H9 (cell line): Measurements from ENCODE around the gene OR10V1. TPM values are rescaled to one million over a fixed set of nuclear protein-coding genes. Genes with fewer than 3 reads are reported as not detected.

ENCODE experiments used
- DNase-seq: peaks from one replicate; pipeline ENCODE4 v3.0.0-alpha.2; 2017
- H2AFZ ChIP-seq: one replicate; pipeline ENCODE4 v1.6.1; 2013; ENCODE audit warnings: mild to moderate bottlenecking, low read length, control low read depth, moderate library complexity
- H2AK5ac ChIP-seq: 2 replicates; pipeline ENCODE4 v1.6.1; 2013; ENCODE audit warnings: low read length, control low read depth, mixed read lengths; ENCODE audit not compliant: insufficient read length
- H2BK120ac ChIP-seq: one replicate; pipeline ENCODE4 v1.6.1; 2013; ENCODE audit warnings: low read depth, mild to moderate bottlenecking, low read length, control low read depth, inconsistent platforms; ENCODE audit not compliant: poor library complexity, severe bottlenecking
- H2BK12ac ChIP-seq: 2 replicates; pipeline ENCODE4 v1.6.1; 2013; ENCODE audit warnings: low read length, control low read depth, mixed read lengths, low read depth; ENCODE audit not compliant: insufficient read length
- H2BK15ac ChIP-seq: 2 replicates; pipeline ENCODE4 v1.6.1; 2013; ENCODE audit warnings: low read depth, low read length, control low read depth
- H2BK20ac ChIP-seq: one replicate; pipeline ENCODE4 v1.6.1; 2013; ENCODE audit warnings: low read depth, mild to moderate bottlenecking, low read length, control low read depth, inconsistent platforms; ENCODE audit not compliant: poor library complexity, severe bottlenecking
- H2BK5ac ChIP-seq: 2 replicates; pipeline ENCODE4 v1.6.1; 2013; ENCODE audit warnings: low read length, control low read depth, mixed read lengths; ENCODE audit not compliant: insufficient read length
- H3K14ac ChIP-seq: 2 replicates; pipeline ENCODE4 v1.6.1; 2013; ENCODE audit warnings: low read length, control low read depth; ENCODE audit not compliant: insufficient read depth
- H3K18ac ChIP-seq: 2 replicates; pipeline ENCODE4 v1.6.1; 2013; ENCODE audit warnings: low read depth, mild to moderate bottlenecking, mixed read lengths, low read length, control low read depth; ENCODE audit not compliant: insufficient read length
- H3K23ac ChIP-seq: 2 replicates; pipeline ENCODE4 v1.6.1; 2013; ENCODE audit warnings: low read length, control low read depth, mixed read lengths, low read depth; ENCODE audit not compliant: insufficient read length
- H3K23me2 ChIP-seq: 2 replicates; pipeline ENCODE4 v1.6.1; 2013; ENCODE audit warnings: low read depth, mild to moderate bottlenecking, mixed read lengths, low read length, control low read depth; ENCODE audit not compliant: insufficient read length, poor library complexity, severe bottlenecking
- H3K27ac ChIP-seq: 2 replicates; pipeline ENCODE4 v1.5.1; 2013; ENCODE audit warnings: low read length, control low read depth, mixed read lengths, low read depth; ENCODE audit not compliant: insufficient read length
- H3K27me3 ChIP-seq: 2 replicates; pipeline ENCODE4 v1.6.1; 2013; ENCODE audit warnings: low read length, control low read depth, inconsistent platforms; ENCODE audit not compliant: insufficient read depth
- H3K4ac ChIP-seq: 2 replicates; pipeline ENCODE4 v1.6.1; 2013; ENCODE audit warnings: low read depth, mild to moderate bottlenecking, control low read depth, inconsistent platforms, low read length, moderate library complexity
- H3K4me1 ChIP-seq: 2 replicates; pipeline ENCODE4 v1.6.1; 2013; ENCODE audit warnings: low read length, control low read depth, inconsistent platforms; ENCODE audit not compliant: insufficient read depth
- H3K4me2 ChIP-seq: 2 replicates; pipeline ENCODE4 v1.6.1; 2013; ENCODE audit warnings: low read length, control low read depth, mixed read lengths; ENCODE audit not compliant: insufficient read length, insufficient read depth
- H3K56ac ChIP-seq: 2 replicates; pipeline ENCODE4 v1.6.1; 2013; ENCODE audit warnings: low read depth, mild to moderate bottlenecking, mixed read lengths, low read length, control low read depth; ENCODE audit not compliant: insufficient read length
- H3K79me1 ChIP-seq: 2 replicates; pipeline ENCODE4 v1.6.1; 2013; ENCODE audit warnings: low read depth, mild to moderate bottlenecking, moderate library complexity, low read length, control low read depth, inconsistent platforms; ENCODE audit not compliant: insufficient read depth, poor library complexity, severe bottlenecking
- H3K79me2 ChIP-seq: 2 replicates; pipeline ENCODE4 v1.6.1; 2013; ENCODE audit warnings: low read length, control low read depth, inconsistent platforms; ENCODE audit not compliant: insufficient read depth
- H3K9ac ChIP-seq: 2 replicates; pipeline ENCODE4 v1.6.1; 2013; ENCODE audit warnings: low read length, control low read depth, mixed read lengths; ENCODE audit not compliant: insufficient read length; ENCODE audit errors: extremely low read depth
- H3K9me3 ChIP-seq: one replicate; pipeline ENCODE4 v1.6.1; 2013; ENCODE audit warnings: low read depth, low read length, inconsistent platforms; ENCODE audit not compliant: control insufficient read depth
- H3T11ph ChIP-seq: one replicate; pipeline ENCODE4 v1.6.1; 2013; ENCODE audit warnings: mild to moderate bottlenecking, low read length, control low read depth, inconsistent platforms
- H4K20me1 ChIP-seq: one replicate; pipeline ENCODE4 v1.6.1; 2013; ENCODE audit not compliant: control insufficient read depth, insufficient read length, insufficient read depth
- H4K5ac ChIP-seq: 2 replicates; pipeline ENCODE4 v1.6.1; 2013; ENCODE audit warnings: low read depth, mild to moderate bottlenecking, mixed read lengths, low read length, control low read depth; ENCODE audit not compliant: insufficient read length
- H4K8ac ChIP-seq: replicated peaks from 2 replicates; pipeline ENCODE4 v1.6.1; 2013; ENCODE audit warnings: low read length, control low read depth, mixed read lengths, low read depth; ENCODE audit not compliant: insufficient read length
- H4K91ac ChIP-seq: 2 replicates; pipeline ENCODE4 v1.6.1; 2013; ENCODE audit warnings: low read depth, mild to moderate bottlenecking, moderate library complexity, mixed read lengths, low read length, control low read depth; ENCODE audit not compliant: insufficient read length
- H3K27ac Mint-ChIP-seq, 3 experiments: 2 replicates in 2 of 3; 3 replicates in 1 of 3; pipeline ENCODE4 v1.8.0; 2020 to 2021; ENCODE audit warnings: mixed read lengths in 3 of 3, mild to moderate bottlenecking in 1 of 3, moderate library complexity in 1 of 3
- H3K27me3 Mint-ChIP-seq: 2 replicates; pipeline ENCODE4 v1.8.0; 2021; ENCODE audit warnings: low read depth, mild to moderate bottlenecking, moderate library complexity, mixed read lengths
- H3K36me3 Mint-ChIP-seq, 3 experiments: 2 replicates in 2 of 3; 3 replicates in 1 of 3; pipeline ENCODE4 v1.8.0; 2020 to 2021; ENCODE audit warnings: low read depth in 3 of 3, mixed read lengths in 3 of 3; ENCODE audit not compliant: insufficient read depth in 1 of 3
- H3K4me1 Mint-ChIP-seq, 2 experiments: 2 replicates each; pipeline ENCODE4 v1.8.0; 2020; ENCODE audit warnings: mixed read lengths in 2 of 2
- H3K4me3 Mint-ChIP-seq, 2 experiments: 2 replicates in 1 of 2; 3 replicates in 1 of 2; pipeline ENCODE4 v1.8.0; 2020 to 2021; ENCODE audit warnings: mild to moderate bottlenecking in 2 of 2, mixed read lengths in 2 of 2, moderate library complexity in 1 of 2
- H3K9me3 Mint-ChIP-seq, 2 experiments: 2 replicates in 1 of 2; 3 replicates in 1 of 2; pipeline ENCODE4 v1.8.0; 2020; ENCODE audit warnings: mild to moderate bottlenecking in 2 of 2, mixed read lengths in 2 of 2, moderate library complexity in 1 of 2
- CTCF ChIP-seq: fragments of 200-600 bp; sonication (generic); conservative IDR thresholded peaks from 3 replicates; pipeline ENCODE4 v1.8.0; 2021; ENCODE audit warnings: antibody characterized with exemption, mild to moderate bottlenecking
- WGBS: extraction: QIAGEN DNeasy Blood & Tissue Kit; methylation state at CpG from one replicate; pipeline ENCODE4 v1.1.7; 2013; ENCODE audit warnings: missing lambda C conversion rate, low lambda C conversion rate, mixed read lengths; ENCODE audit not compliant: insufficient read length; ENCODE audit errors: extremely low coverage; 5-methylcytosine and 5-hydroxymethylcytosine counted together
- total RNA-seq: library from RNA; stranded (reverse); gene quantifications from 2 replicates; pipeline ENCODE4 v1.2.1, GENCODE V29; 2021

OR10V1 gene
- total RNA-seq, 1 experiment from 2014 or later: not detected

- Histone ChIP-seq H4K20me1 (no peaks in the 10 kb centered on the region), H3K4me1 (no peaks in the 10 kb centered on the region), H3K9me3 (no peaks in the 10 kb centered on the region), H3K4ac (no peak overlapping the region), H4K5ac (no peak overlapping the region), H3K79me1 (no peaks in the 10 kb centered on the region), H2BK5ac (no peak overlapping the region), H2BK15ac (no peak overlapping the region), H2AFZ (no peak overlapping the region), H3K79me2 (no peaks in the 10 kb centered on the region), H2BK120ac (no peak overlapping the region), H2BK12ac (no peak overlapping the region), H3K18ac (no peak overlapping the region), H3K23ac (no peak overlapping the region), H2AK5ac (no peak overlapping the region), H3K14ac (no peak overlapping the region), H3K56ac (no peak overlapping the region), H4K8ac (no peak overlapping the region), H3T11ph (no peak overlapping the region), H3K23me2 (no peaks in the 10 kb centered on the region), H3K9ac (no peak overlapping the region), H3K4me2 (no peak overlapping the region), H3K27me3 (no peaks in the 10 kb centered on the region), H2BK20ac (no peak overlapping the region), H4K91ac (no peak overlapping the region), H3K27ac (no peak overlapping the region)
- no peaks in the 10 kb centered on the region for H3K4me1 Mint-ChIP-seq
- no peak overlapping the region for H3K27ac Mint-ChIP-seq
- H3K4me3 Mint-ChIP-seq: no peak overlapping the region
- DNase-seq: no peak
- TF ChIP-seq CTCF: no peak
- 0 out of 2 replicates have a peak, but pooled peaks cover 2% of the 10 kb centered on the region for H3K27me3 Mint-ChIP-seq
- no peaks in the 10 kb centered on the region; a peak in 1 of 7 replicates for H3K36me3 Mint-ChIP-seq
- no peaks in the 10 kb centered on the region; a peak in 1 of 5 replicates for H3K9me3 Mint-ChIP-seq
- no CpG with 5 or more reads among the region's 1 CpG for WGBS
Measured at GRCh38 chr11:59708537-59708936, 5.1 kb downstream of the OR10V1 start.
